ENCODE results near the gene TSHZ2. TPM values are rescaled to one million over a fixed set of nuclear protein-coding genes. Genes with fewer than 3 reads are reported as not detected.

The TSHZ2 gene
- total and polyA plus RNA-seq, 2 donors (not counting 3 experiments of a cell fraction or from before 2014, with no cell fraction given): not detected

DNA sequence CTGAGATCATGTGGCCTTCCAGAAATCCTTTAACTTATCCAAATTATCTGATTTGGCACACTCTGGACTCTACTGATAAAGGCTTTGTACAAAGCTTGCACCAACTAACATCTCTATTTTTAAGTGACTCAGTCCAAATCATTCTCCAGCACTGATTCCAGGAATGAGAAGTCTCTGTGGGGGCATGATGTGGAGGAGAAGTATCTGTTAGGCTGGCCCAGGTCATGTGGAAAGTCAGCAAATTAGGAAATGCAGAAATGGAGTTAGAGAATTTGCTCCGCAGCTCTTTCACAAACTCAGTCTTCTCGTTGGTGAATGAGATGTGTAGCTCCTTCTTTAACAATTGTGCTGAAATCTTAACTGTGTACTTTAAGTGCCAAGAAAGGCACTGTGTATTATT, 455.8 kb downstream of the TSHZ2 start:
- H3K27ac ChIP-seq (ENCODE audit: insufficient read depth, low read depth, low read length): no peak overlapping the region
- H3K79me2 ChIP-seq (ENCODE audit: control insufficient read depth, insufficient read depth, low read length): no peaks in the 10 kb centered on the region
- CTCF ChIA-PET: interaction anchor here (0.9 kb wide), 1 partner anchor 10 kb away, joined by 3 read pairs; no protein-coding TSS in a partner anchor
- BruUV-seq (replicated peaks): no TSS peak
- intact Hi-C loops (cut with micrococcal nuclease): no loop called here
- H3K27me3 ChIP-seq (ENCODE audit: control insufficient read depth in 2 of 2, insufficient read depth in 2 of 2, low read length in 2 of 2): no peaks in the 10 kb centered on the region
- no peaks in the 10 kb centered on the region for H3K4me1 ChIP-seq (ENCODE audit: control insufficient read depth, extremely low read depth, insufficient read depth, low read length)
- no peak overlapping the region for H3K4me2 ChIP-seq (ENCODE audit: insufficient read depth, low read length)
- no peak for TF ChIP-seq FOS (IDR thresholded peaks at IDR 0.05; ENCODE audit: borderline replicate concordance, insufficient read depth, low read length)
- no peak for TF ChIP-seq MAX (IDR thresholded peaks at IDR 0.05; ENCODE audit: insufficient read depth, insufficient read length)
- TF ChIP-seq CTCF (IDR thresholded peaks at IDR 0.05; ENCODE audit: extremely low read depth in 1 of 2, insufficient read depth in 1 of 2, low read depth in 1 of 2, low read length in 2 of 2): no peak
- no peak for TF ChIP-seq MYC (IDR thresholded peaks at IDR 0.05; ENCODE audit: low read depth, low read length)
- no peak for TF ChIP-seq JUN (IDR thresholded peaks at IDR 0.05; ENCODE audit: borderline replicate concordance, insufficient read depth, insufficient read length, low read depth)
- TF ChIP-seq POLR2A (IDR thresholded peaks at IDR 0.05; ENCODE audit: low read depth, low read length): no peak
- no peak for TF ChIP-seq GATA2 (IDR thresholded peaks at IDR 0.05; ENCODE audit: insufficient read depth, insufficient read length, low read depth, low read length)
- no peak for TF ChIP-seq EZH2 (IDR thresholded peaks at IDR 0.05; ENCODE audit: borderline replicate concordance, low read depth, low read length, severe bottlenecking)
- POLR2A ChIA-PET: no interaction called here
- H3K9me3 ChIP-seq (replicated peaks; ENCODE audit: control insufficient read depth, insufficient read depth, low read length): no peaks in the 10 kb centered on the region
- no peak overlapping the region for H3K9ac ChIP-seq (replicated peaks; ENCODE audit: extremely low read depth, insufficient read depth, low read length)
- dilution Hi-C loops (cut with MboI; ENCODE audit: extremely low pct_ligation_motif_present, low sequenced_read_pairs): no loop called here
- no peaks in the 10 kb centered on the region for H3K9me1 ChIP-seq (replicated peaks; ENCODE audit: control insufficient read depth, extremely low read depth, insufficient read depth, low read length)
- no peaks in the 10 kb centered on the region for H3K36me3 ChIP-seq (ENCODE audit: control insufficient read depth in 2 of 2, extremely low read depth in 1 of 2, insufficient read depth in 2 of 2, low read length in 2 of 2)
- no peak for DNase-seq (ENCODE audit: low read depth, low spot score)
- H4K20me1 ChIP-seq (replicated peaks; ENCODE audit: control insufficient read depth, extremely low read depth, insufficient read depth, low read length): no peaks in the 10 kb centered on the region
- FAIRE-seq: no peak
- H3K4me3 ChIP-seq (replicated peaks in 1 of 3; ENCODE audit: insufficient read depth in 1 of 3, low read depth in 1 of 3, low read length in 3 of 3): no peak overlapping the region
- no peak overlapping the region for H2AFZ ChIP-seq (ENCODE audit: low read depth, low read length)
